SK-N-SH treated with all-trans-retinoic acid at 6 μM for 48 hours (cell line): ENCODE measurements around the gene NRARP.

ENCODE experiments used
- ATAC-seq: fragments of 200-7000 bp; cut with Tn5 transposase; 3 replicates; pipeline ENCODE4 v1.9.1; 2020; ENCODE audit warnings: mild to moderate bottlenecking, moderate library complexity
- ARNTL ChIP-seq: fragments of 450-650 bp; formaldehyde crosslinking; IDR thresholded peaks from 2 replicates; pipeline ENCODE4 v1.5.0; 2020; ENCODE audit warnings: low read depth, mild to moderate bottlenecking, moderate library complexity, borderline replicate concordance
- BACH2 ChIP-seq: fragments of 250-450 bp; sonication (Bioruptor Pico); IDR thresholded peaks from 2 replicates; pipeline ENCODE4 v1.9.0; 2021; ENCODE audit warnings: mild to moderate bottlenecking, borderline replicate concordance
- CREB5 ChIP-seq: fragments of 250-450 bp; sonication (Bioruptor Pico); IDR thresholded peaks from 2 replicates; pipeline ENCODE4 v1.5.1; 2020; ENCODE audit warnings: low read depth, mild to moderate bottlenecking, moderate library complexity
- CSDC2 ChIP-seq: fragments of 250-450 bp; sonication (Bioruptor Pico); IDR thresholded peaks from 2 replicates; pipeline ENCODE4 v1.5.0; 2020; ENCODE audit warnings: mild to moderate bottlenecking, moderate library complexity
- CSRNP3 ChIP-seq: fragments of 250-450 bp; sonication (Bioruptor Pico); IDR thresholded peaks from 2 replicates; pipeline ENCODE4 v1.5.1; 2021; ENCODE audit warnings: mild to moderate bottlenecking, moderate library complexity
- ESRRG ChIP-seq: fragments of 250-450 bp; sonication (Bioruptor Pico); IDR thresholded peaks from 2 replicates; pipeline ENCODE4 v1.6.1; 2021; ENCODE audit warnings: mild to moderate bottlenecking
- GLIS3 ChIP-seq: fragments of 250-450 bp; sonication (Bioruptor Pico); IDR thresholded peaks from 2 replicates; pipeline ENCODE4 v1.5.0; 2020; ENCODE audit warnings: mild to moderate bottlenecking, moderate library complexity
- ISL1 ChIP-seq: fragments of 250-450 bp; sonication (Bioruptor Pico); IDR thresholded peaks from 2 replicates; pipeline ENCODE4 v2.1.2; 2022; ENCODE audit warnings: mild to moderate bottlenecking, moderate library complexity
- OSR1 ChIP-seq: fragments of 250-450 bp; sonication (Bioruptor Pico); IDR thresholded peaks from 2 replicates; pipeline ENCODE4 v1.8.0; 2022; ENCODE audit warnings: moderate library complexity, mild to moderate bottlenecking, inconsistent platforms
- SNAI2 ChIP-seq: fragments of 250-450 bp; sonication (Bioruptor Pico); IDR thresholded peaks from 2 replicates; pipeline ENCODE4 v1.5.0; 2020; ENCODE audit warnings: mild to moderate bottlenecking, moderate library complexity
- TCF4 ChIP-seq: fragments of 250-450 bp; sonication (Bioruptor Pico); IDR thresholded peaks from 2 replicates; pipeline ENCODE4 v1.8.0; 2021; ENCODE audit warnings: mild to moderate bottlenecking, moderate library complexity, borderline replicate concordance
- TOX ChIP-seq: fragments of 250-450 bp; sonication (Bioruptor Pico); IDR thresholded peaks from 2 replicates; pipeline ENCODE4 v1.8.0; 2021; ENCODE audit warnings: mild to moderate bottlenecking, moderate library complexity, borderline replicate concordance
- ZC3H10 ChIP-seq: fragments of 250-450 bp; sonication (Bioruptor Pico); IDR thresholded peaks from 2 replicates; pipeline ENCODE4 v1.5.1; 2021; ENCODE audit warnings: mild to moderate bottlenecking, moderate library complexity
- ZFP3 ChIP-seq: fragments of 250-450 bp; sonication (Bioruptor Pico); IDR thresholded peaks from 2 replicates; pipeline ENCODE4 v1.5.0; 2020; ENCODE audit warnings: mild to moderate bottlenecking, moderate library complexity
- ZNF70 ChIP-seq: fragments of 450-650 bp; formaldehyde crosslinking; IDR thresholded peaks from 2 replicates; pipeline ENCODE4 v1.5.0; 2020; ENCODE audit warnings: mild to moderate bottlenecking, moderate library complexity
- ZNF8 ChIP-seq: fragments of 450-650 bp; formaldehyde crosslinking; IDR thresholded peaks from 2 replicates; pipeline ENCODE4 v1.5.0; 2020; ENCODE audit warnings: mild to moderate bottlenecking, moderate library complexity
- TF ChIP-seq, protein P1 (sequence below): fragments of 250-450 bp; sonication (Bioruptor Pico); IDR thresholded peaks from 2 replicates; pipeline ENCODE4 v1.5.0; 2020; ENCODE audit warnings: mild to moderate bottlenecking, moderate library complexity
- TF ChIP-seq, protein P2 (sequence below): fragments of 250-450 bp; sonication (Bioruptor Pico); IDR thresholded peaks from 2 replicates; pipeline ENCODE4 v1.8.0; 2020; ENCODE audit warnings: mild to moderate bottlenecking, moderate library complexity, borderline replicate concordance

The NRARP gene

DNA sequence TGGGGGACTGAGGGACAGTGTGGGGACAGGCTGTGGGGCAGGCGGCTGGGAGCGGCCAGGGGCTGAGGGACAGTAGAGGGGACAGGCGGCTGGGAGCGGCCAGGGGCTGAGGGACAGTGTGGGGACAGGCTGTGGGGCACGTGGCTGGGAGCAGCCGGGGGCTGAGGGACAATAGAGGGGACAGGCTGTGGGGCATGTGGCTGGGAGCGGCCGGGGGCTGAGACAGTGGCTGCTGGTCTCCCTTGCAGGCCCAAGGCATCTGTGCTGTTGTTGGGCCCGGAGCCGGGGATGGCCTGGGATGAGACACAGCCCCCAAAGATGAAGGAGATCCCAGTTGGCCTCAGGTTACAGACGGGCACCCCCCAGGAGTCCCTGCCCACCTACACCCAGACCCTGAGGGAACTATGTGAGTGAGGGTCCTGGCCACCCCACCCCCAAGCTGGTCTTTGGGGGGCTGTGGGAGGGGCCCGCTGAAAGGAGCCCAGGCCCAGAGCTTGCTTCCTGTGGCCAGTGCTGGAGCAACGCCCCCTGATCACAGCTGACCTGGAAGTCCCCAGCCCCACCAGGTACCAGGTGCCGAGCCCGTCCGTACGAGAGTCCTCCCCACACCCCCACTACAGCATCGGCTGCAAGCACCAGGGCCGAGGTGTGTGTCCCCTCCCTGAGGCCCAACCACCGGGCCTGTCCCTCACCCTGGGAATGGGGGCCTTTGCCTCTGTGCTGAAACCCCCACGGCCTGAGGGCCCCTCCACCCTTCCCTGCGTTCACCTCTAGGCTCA is 50.4 kb downstream of the NRARP start (continued):
- no peak for TF ChIP-seq CSRNP3 (CRISPR knock-in tag)
- TF ChIP-seq ZNF70: no peak
- no peak for TF ChIP-seq ISL1 (CRISPR knock-in tag)
- TF ChIP-seq ESRRG (CRISPR knock-in tag): no peak
- no peak for TF ChIP-seq CREB5 (CRISPR knock-in tag)
- TF ChIP-seq GLIS3: no peak
- TF ChIP-seq, protein P1, sequence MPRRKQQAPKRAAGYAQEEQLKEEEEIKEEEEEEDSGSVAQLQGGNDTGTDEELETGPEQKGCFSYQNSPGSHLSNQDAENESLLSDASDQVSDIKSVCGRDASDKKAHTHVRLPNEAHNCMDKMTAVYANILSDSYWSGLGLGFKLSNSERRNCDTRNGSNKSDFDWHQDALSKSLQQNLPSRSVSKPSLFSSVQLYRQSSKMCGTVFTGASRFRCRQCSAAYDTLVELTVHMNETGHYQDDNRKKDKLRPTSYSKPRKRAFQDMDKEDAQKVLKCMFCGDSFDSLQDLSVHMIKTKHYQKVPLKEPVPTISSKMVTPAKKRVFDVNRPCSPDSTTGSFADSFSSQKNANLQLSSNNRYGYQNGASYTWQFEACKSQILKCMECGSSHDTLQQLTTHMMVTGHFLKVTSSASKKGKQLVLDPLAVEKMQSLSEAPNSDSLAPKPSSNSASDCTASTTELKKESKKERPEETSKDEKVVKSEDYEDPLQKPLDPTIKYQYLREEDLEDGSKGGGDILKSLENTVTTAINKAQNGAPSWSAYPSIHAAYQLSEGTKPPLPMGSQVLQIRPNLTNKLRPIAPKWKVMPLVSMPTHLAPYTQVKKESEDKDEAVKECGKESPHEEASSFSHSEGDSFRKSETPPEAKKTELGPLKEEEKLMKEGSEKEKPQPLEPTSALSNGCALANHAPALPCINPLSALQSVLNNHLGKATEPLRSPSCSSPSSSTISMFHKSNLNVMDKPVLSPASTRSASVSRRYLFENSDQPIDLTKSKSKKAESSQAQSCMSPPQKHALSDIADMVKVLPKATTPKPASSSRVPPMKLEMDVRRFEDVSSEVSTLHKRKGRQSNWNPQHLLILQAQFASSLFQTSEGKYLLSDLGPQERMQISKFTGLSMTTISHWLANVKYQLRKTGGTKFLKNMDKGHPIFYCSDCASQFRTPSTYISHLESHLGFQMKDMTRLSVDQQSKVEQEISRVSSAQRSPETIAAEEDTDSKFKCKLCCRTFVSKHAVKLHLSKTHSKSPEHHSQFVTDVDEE (CRISPR knock-in tag): no peak
- TF ChIP-seq TCF4 (CRISPR knock-in tag): no peak
- TF ChIP-seq TOX: no peak

DNA sequence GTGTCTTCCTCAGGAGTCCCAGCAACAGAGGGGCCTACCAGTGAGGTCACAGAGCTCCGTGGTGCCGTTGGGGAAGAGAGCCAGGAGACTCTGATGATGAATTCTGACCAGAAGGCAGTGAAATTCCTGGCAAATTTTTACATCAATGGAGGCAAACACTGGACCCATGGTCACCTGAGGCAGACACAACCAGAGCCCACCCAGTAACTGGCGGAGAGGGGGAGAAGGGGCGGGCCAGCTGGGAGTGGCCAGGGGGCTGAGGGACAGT is 50.9 kb downstream of the NRARP start, which contains the start of gene STPG3:
TSS of gene STPG3 (plus strand) at position 93 of the 268 bp plus-strand sequence. CDS start at position 94, 1 bp downstream.
- ATAC-seq: no peak
- TF ChIP-seq BACH2 (CRISPR knock-in tag) (no peak), SNAI2 (CRISPR knock-in tag) (no peak), OSR1 (CRISPR knock-in tag) (no peak), CREB5 (CRISPR knock-in tag) (no peak), ARNTL (no peak), TCF4 (CRISPR knock-in tag) (no peak), CSRNP3 (CRISPR knock-in tag) (no peak), ESRRG (CRISPR knock-in tag) (no peak), ZNF70 (no peak), ZNF8 (CRISPR knock-in tag) (no peak), CSDC2 (CRISPR knock-in tag) (no peak), GLIS3 (no peak), ISL1 (CRISPR knock-in tag) (no peak), ZC3H10 (CRISPR knock-in tag) (no peak), TOX (no peak)
- TF ChIP-seq, protein P2, sequence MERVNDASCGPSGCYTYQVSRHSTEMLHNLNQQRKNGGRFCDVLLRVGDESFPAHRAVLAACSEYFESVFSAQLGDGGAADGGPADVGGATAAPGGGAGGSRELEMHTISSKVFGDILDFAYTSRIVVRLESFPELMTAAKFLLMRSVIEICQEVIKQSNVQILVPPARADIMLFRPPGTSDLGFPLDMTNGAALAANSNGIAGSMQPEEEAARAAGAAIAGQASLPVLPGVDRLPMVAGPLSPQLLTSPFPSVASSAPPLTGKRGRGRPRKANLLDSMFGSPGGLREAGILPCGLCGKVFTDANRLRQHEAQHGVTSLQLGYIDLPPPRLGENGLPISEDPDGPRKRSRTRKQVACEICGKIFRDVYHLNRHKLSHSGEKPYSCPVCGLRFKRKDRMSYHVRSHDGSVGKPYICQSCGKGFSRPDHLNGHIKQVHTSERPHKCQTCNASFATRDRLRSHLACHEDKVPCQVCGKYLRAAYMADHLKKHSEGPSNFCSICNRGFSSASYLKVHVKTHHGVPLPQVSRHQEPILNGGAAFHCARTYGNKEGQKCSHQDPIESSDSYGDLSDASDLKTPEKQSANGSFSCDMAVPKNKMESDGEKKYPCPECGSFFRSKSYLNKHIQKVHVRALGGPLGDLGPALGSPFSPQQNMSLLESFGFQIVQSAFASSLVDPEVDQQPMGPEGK (CRISPR knock-in tag): no peak

- TF ChIP-seq CSDC2 (CRISPR knock-in tag) (no peak), ZFP3 (no peak)
- ATAC-seq: no peak
Observed at GRCh38 chr9:137250329-137251193, 51.5 kb downstream of the NRARP start.
